DOHH2 (cell line): ENCODE measurements around the gene CCDC154.

Experiments used
- H3F3A ChIP-seq: fragments of 200-600 bp; sonication (generic), shearing (Covaris generic); 2 replicates; pipeline ENCODE4 v1.6.0; 2016; ENCODE audit warnings: antibody characterized with exemption, mild to moderate bottlenecking; ENCODE audit not compliant: control insufficient read depth, insufficient read depth
- H3K27ac ChIP-seq: fragments of 200-600 bp; sonication (generic); 2 replicates; pipeline ENCODE4 v1.5.1; 2014; ENCODE audit warnings: low read depth, mild to moderate bottlenecking, low read length, moderate library complexity
- H3K27me3 ChIP-seq: fragments of 200-600 bp; sonication (generic); 2 replicates; pipeline ENCODE4 v1.6.1; 2014; ENCODE audit warnings: mild to moderate bottlenecking, low read length, mixed read lengths; ENCODE audit not compliant: control insufficient read depth
- H3K36me3 ChIP-seq: fragments of 200-600 bp; sonication (generic); 2 replicates; pipeline ENCODE4 v1.6.1; 2014; ENCODE audit warnings: mild to moderate bottlenecking, low read length, moderate library complexity, mixed read lengths; ENCODE audit not compliant: control insufficient read depth
- H3K4me1 ChIP-seq: fragments of 200-600 bp; sonication (generic); 2 replicates; pipeline ENCODE4 v1.6.1; 2014; ENCODE audit warnings: mild to moderate bottlenecking, low read length, mixed read lengths; ENCODE audit not compliant: control insufficient read depth
- H3K4me2 ChIP-seq: fragments of 200-600 bp; sonication (generic); 2 replicates; pipeline ENCODE4 v1.6.0; 2014; ENCODE audit warnings: mild to moderate bottlenecking, low read length, moderate library complexity
- H3K4me3 ChIP-seq: fragments of 200-600 bp; sonication (generic); 2 replicates; pipeline ENCODE4 v1.5.1; 2014; ENCODE audit warnings: mild to moderate bottlenecking, low read length, mixed read lengths
- H3K79me2 ChIP-seq: fragments of 200-600 bp; sonication (generic); 2 replicates; pipeline ENCODE4 v1.6.1; 2014; ENCODE audit warnings: mild to moderate bottlenecking, low read length, mixed read lengths; ENCODE audit not compliant: control insufficient read depth
- H3K9me2 ChIP-seq: fragments of 200-600 bp; sonication (generic); replicated peaks from 2 replicates; pipeline ENCODE4 v1.6.1; 2014; ENCODE audit warnings: mild to moderate bottlenecking, low read length, mixed read lengths; ENCODE audit not compliant: control insufficient read depth
- H3K9me3 ChIP-seq: fragments of 200-600 bp; sonication (generic); 2 replicates; pipeline ENCODE4 v1.6.1; 2014; ENCODE audit warnings: antibody characterized with exemption, low read length, mixed read lengths; ENCODE audit not compliant: control insufficient read depth, insufficient read depth
- H4K20me1 ChIP-seq: fragments of 200-600 bp; sonication (generic); 2 replicates; pipeline ENCODE4 v1.6.0; 2014; ENCODE audit warnings: low read depth, mild to moderate bottlenecking, antibody characterized with exemption, low read length, moderate library complexity; ENCODE audit not compliant: control insufficient read depth, insufficient read depth
- EZH2phosphoT487 ChIP-seq: fragments of 200-600 bp; sonication (generic); IDR thresholded peaks from 2 replicates; pipeline ENCODE4 v1.6.1; 2017; ENCODE audit warnings: borderline replicate concordance, mild to moderate bottlenecking, antibody characterized with exemption, low read length, moderate library complexity, mixed read lengths
- TF ChIP-seq, protein P1 (sequence below): fragments of 200-600 bp; sonication (generic); IDR thresholded peaks from one replicate; pipeline ENCODE4 v1.5.1; 2014; ENCODE audit warnings: antibody characterized with exemption, mild to moderate bottlenecking, low read depth, low read length; ENCODE audit not compliant: poor library complexity, severe bottlenecking

CCDC154 gene

DNA sequence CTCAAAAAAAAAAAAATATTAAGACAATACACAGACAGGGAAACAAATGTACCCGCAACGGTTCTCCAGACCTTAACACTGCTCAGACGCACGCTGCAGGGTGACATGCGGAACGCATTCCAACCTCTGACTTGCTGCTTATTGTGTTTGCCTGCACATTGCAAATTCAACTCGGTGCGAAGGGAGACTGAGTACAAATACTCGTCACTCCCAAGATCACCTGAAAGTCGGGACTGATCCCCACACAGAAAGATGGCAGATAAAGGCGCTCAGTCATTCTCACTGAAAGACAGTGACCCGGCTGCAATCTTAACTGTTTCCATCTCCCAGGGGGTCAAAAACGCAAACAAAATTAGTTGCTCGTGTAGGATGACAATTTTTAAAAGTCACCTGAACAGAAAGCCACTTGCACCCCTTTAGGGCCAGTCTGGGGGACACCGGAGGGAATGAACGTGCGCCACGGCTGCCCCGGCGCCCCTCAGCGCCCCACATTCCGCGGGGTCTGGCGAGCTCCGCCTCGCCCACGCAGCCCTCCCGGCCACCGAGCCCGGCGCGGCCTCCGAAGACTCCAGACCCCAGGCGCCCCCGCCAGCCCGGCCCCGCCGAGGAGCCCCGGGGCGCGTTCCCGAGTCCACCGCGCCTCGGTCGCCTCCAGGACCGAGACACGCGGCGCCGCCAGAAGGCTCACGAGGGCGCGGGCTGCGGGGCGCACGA, 29.9 kb upstream of the CCDC154 start:
- H3K4me2 ChIP-seq: peak overlapping the region; percentile 94
- H3K27me3 ChIP-seq: no peaks in the 10 kb centered on the region
- peaks cover 63% of the 10 kb centered on the region for H3K79me2 ChIP-seq
- H3K9me3 ChIP-seq: no peaks in the 10 kb centered on the region
- TF ChIP-seq EZH2phosphoT487: no peak
- TF ChIP-seq, protein P1, sequence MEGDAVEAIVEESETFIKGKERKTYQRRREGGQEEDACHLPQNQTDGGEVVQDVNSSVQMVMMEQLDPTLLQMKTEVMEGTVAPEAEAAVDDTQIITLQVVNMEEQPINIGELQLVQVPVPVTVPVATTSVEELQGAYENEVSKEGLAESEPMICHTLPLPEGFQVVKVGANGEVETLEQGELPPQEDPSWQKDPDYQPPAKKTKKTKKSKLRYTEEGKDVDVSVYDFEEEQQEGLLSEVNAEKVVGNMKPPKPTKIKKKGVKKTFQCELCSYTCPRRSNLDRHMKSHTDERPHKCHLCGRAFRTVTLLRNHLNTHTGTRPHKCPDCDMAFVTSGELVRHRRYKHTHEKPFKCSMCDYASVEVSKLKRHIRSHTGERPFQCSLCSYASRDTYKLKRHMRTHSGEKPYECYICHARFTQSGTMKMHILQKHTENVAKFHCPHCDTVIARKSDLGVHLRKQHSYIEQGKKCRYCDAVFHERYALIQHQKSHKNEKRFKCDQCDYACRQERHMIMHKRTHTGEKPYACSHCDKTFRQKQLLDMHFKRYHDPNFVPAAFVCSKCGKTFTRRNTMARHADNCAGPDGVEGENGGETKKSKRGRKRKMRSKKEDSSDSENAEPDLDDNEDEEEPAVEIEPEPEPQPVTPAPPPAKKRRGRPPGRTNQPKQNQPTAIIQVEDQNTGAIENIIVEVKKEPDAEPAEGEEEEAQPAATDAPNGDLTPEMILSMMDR: no peak
- 0 out of 2 replicates have a peak, but pooled peaks cover 4% of the 10 kb centered on the region for H3K36me3 ChIP-seq
- H3F3A ChIP-seq: peaks cover 6% of the 10 kb centered on the region; the same call in 1 of the 2 replicates
- no peaks in the 10 kb centered on the region for H4K20me1 ChIP-seq
- no peaks in the 10 kb centered on the region for H3K9me2 ChIP-seq
- peaks cover 54% of the 10 kb centered on the region for H3K4me1 ChIP-seq
- H3K4me3 ChIP-seq: peak overlapping the region; percentile 95
- no peak overlapping the region for H3K27ac ChIP-seq

DNA sequence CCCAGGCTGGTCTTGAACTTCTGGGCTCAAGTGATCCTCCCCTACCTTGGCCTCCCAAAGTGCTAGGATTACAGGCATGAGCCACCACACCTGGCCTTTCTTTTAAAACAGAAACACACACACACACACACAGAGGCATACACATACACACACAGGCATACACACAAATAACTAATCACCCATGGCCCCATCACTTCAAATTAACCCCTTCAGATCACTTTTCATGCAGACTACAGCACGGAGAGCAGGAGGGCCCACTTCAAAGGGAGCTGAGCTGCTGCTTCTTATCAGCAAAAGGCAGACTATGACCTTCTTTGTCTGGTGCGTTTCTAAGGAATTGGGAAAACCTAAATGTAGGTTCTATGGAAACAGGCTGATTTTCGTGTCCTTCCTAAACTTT, 28.6 kb upstream of the CCDC154 start:
- Histone ChIP-seq H3K79me2 (peaks cover 76% of the 10 kb centered on the region), H4K20me1 (no peaks in the 10 kb centered on the region), H3F3A (peaks cover 6% of the 10 kb centered on the region; the same call in 1 of the 2 replicates), H3K27ac (no peak overlapping the region), H3K4me1 (peaks cover 56% of the 10 kb centered on the region), H3K27me3 (no peaks in the 10 kb centered on the region), H3K4me3 (peak overlapping the region; percentile 40; the same call in 1 of the 2 replicates), H3K9me3 (no peaks in the 10 kb centered on the region), H3K36me3 (0 out of 2 replicates have a peak, but pooled peaks cover 4% of the 10 kb centered on the region), H3K4me2 (peak overlapping the region; percentile 94), H3K9me2 (no peaks in the 10 kb centered on the region)
- TF ChIP-seq, protein P1: no peak
- no peak for TF ChIP-seq EZH2phosphoT487

DNA sequence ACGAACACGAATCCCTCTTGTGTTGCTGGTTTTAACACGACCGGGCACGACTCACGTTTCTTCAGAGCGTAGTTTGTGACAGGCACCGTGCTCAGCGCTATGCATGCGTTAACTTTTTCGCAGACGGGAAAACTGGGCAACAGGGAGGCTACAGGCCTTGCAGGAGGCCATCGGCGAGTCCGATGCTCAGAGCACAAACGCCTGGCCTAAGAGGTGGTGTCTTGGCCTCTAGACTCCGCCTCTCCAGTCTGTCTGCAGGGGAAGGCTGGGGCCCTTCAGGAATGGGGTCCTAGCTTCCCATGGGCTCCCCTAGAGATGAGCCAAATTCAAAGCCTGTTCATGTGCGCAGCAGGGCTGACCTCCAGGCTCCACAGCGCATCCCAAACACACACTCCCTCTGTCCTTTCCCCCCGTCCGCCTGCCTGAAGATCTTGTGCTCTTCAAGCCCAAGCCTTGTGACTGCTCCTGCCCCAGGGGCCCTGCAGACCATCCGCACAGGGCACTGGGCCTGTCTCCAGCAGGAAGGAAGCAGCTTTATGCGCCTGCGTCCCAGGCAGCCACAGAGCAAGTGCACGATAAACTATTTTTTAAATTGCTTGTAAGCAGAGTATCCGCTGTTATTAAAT, 27.3 kb upstream of the CCDC154 start:
- TF ChIP-seq EZH2phosphoT487: no peak
- TF ChIP-seq, protein P1: no peak
- Histone ChIP-seq H3K27ac (peak overlapping the region; percentile 79), H3K9me2 (no peaks in the 10 kb centered on the region), H3K4me2 (peak overlapping the region; percentile 94), H4K20me1 (no peaks in the 10 kb centered on the region), H3K4me3 (peak overlapping the region; percentile 74), H3F3A (peaks cover 6% of the 10 kb centered on the region; the same call in 1 of the 2 replicates), H3K36me3 (0 out of 2 replicates have a peak, but pooled peaks cover 4% of the 10 kb centered on the region), H3K79me2 (peaks cover 88% of the 10 kb centered on the region), H3K27me3 (no peaks in the 10 kb centered on the region), H3K4me1 (peaks cover 56% of the 10 kb centered on the region), H3K9me3 (no peaks in the 10 kb centered on the region)
